HG03460 (cell line): ENCODE data around the gene BTRC.

ENCODE experiments used
- ATAC-seq: cut with Tn5 transposase; IDR thresholded peaks from one replicate; pipeline ENCODE4 v1.9.1; 2021; ENCODE audit not compliant: unreplicated experiment

Gene BTRC

GRCh38 chr10:101441541-101442455, 87.8 kb downstream of the BTRC start:
- ATAC-seq, result no peak

DNA sequence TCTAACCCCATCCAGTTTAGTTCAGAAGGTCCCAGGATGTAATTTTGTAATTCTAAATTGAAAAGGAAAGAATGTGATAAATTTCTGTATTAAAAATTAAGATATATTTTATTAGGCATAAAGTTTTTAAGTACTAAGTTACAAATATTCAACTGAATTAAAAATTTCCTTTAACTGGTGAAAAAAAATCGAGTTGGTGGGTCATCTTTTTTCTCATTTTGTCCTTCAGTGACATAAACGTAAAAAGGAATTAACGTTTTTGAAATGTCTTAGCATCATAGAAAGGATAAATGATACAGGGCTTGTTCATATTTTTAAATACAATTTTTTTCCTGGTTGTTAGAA, 88.5 kb downstream of the BTRC start:
- no peak for ATAC-seq

DNA sequence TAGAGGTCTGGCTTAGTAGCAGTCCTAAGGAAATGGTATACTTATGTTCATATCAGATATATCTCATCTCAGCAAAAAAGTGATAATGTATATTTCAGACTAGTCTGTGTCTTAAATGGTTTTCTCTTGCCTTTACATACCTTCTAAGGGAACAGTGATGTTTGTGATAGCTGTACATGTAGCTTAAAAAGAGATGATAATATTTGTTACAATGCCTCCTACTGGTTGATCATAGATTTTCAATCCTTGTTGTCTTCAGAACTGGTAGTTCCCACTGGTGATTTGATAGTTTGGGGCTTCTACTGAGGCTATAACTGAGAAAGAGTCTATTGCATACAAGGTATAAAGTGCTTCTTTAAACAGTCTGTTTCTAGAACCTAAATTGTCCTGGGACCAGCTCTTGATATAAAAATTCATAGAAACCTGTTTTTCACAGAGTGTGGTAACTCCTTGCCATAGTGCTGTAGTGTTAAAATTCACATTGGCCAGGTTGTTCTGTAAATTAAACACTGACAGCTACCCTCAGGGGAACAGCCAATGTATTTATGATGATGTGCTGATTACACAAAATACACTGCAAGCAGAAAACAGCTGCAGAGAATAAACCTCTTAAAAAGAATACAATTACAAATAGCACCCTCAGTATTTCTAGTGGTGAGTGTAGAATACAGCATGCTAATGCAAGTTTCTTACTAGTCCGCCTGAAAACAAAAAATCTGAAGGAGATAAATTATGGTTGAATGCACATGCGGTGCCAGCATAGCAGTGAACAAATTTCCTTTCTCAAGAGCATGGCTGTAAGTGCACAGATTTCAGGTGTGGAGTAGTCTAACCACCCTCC, 90.3 kb downstream of the BTRC start:
- ATAC-seq, result no peak

GRCh38 chr10:101446071-101446470, 92.1 kb downstream of the BTRC start:
- ATAC-seq, result no peak

DNA sequence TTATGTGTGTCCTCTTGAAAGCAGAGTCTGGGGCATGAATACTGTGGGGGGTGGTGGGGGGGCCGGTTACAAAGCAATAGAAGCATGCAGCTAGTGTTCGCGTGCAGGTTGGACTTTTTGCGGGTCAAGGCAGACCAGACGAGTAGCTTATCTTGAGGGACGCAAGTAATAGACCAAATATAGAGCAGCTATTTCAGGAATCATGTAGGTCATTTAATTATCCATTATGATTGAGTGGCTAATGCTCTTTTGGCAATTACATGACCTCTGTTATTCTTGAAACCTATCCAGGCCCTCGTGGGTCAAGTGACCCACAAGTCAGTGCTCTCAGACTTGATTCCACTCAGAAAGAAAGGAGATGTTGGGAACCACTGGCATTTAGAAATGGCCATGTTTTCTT, 93.0 kb downstream of the BTRC start:
- no peak for ATAC-seq

GRCh38 chr10:101447477-101447876, 93.5 kb downstream of the BTRC start:
- ATAC-seq, result no peak

DNA sequence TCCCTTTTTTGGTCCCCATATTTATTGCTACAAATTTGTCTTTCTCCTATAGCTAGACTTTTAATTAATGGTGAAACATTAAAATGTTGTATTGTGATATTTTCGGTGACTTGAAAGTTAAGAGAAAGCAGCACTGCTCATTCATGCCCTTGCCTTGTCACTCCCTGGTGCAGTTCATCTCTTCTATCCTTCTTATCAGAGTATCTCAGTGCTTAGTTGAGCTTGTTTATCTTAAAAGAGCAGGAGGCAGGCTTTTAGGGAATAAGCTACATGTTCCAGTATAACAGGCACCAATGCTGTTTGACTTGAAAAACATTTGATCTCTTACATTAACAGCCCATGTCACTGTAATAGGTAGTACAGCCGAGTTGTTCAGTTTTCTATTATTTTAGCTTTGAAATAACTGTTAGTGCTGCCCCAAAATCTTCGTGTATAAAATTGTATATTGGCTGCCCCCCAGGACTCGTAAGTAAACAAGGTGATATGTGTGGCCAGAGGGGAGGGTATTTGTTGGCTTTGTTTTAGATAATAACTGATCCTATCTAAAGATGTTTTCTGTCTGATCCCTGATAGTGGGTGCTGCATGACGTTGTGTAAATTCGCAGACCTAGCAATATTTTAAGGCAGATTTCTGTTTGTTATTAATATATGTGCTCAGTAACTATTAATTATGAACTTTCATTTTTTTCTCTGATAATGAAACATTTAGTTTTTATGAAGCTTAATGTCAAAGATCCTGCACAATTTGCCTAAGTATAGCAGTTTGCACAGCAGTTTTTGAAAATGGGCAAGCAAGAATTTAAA, 96.5 kb downstream of the BTRC start:
- ATAC-seq, result no peak

- ATAC-seq, result no peak
These were observed 97.3 kb downstream of the BTRC start for GRCh38 chr10:101451261-101451660.

GRCh38 chr10:101451667-101452069, 97.7 kb downstream of the BTRC start:
- ATAC-seq, result no peak

GRCh38 chr10:101452176-101452575, 98.2 kb downstream of the BTRC start:
- no peak for ATAC-seq

DNA sequence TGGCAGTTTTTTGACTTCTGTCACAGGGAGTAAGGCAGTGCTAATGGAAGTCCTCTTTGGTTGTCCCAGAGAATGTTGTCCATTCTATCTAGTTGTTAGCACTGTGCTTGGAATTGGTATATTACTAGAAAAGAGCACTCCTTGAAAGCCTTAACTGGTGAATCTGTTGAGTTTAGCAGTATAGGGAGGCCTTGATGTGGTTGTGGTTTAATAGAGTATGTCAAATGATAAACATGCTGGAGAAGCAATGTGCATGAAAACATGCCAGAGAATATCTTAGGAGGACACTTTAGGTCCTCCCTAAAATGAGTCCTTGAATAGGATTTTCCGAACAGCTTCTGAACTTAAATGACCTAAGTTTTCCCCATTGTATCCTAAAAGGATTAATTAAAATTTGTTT, 98.6 kb downstream of the BTRC start:
- no peak for ATAC-seq

DNA sequence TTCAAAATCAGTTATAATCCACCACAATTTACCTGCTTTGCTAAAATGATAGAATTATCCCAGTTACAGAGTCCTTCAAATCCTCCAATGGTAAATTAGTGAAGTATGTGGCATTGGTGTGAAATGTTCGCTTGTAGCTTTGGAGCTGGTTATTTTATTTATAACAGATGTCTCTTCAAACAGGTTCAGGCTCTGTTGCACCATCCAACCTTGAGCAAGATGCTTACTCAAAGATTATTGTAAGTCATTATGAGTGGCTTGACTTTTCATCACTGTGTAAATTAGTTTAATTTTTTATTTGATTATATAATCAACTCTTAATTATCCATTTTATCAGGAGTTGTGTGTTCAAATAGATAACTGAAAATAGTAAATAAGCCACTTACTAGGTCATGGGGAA, 99.4 kb downstream of the BTRC start:
- ATAC-seq, result no peak

- no peak for ATAC-seq
These were observed 100.1 kb downstream of the BTRC start for GRCh38 chr10:101453791-101454718.

- no peak for ATAC-seq
These were observed 104.9 kb downstream of the BTRC start for GRCh38 chr10:101458869-101459268.

GRCh38 chr10:101464082-101464481, 110.1 kb downstream of the BTRC start:
- no peak for ATAC-seq

- ATAC-seq, result no peak
These were observed 110.6 kb downstream of the BTRC start for GRCh38 chr10:101464599-101464998.

DNA sequence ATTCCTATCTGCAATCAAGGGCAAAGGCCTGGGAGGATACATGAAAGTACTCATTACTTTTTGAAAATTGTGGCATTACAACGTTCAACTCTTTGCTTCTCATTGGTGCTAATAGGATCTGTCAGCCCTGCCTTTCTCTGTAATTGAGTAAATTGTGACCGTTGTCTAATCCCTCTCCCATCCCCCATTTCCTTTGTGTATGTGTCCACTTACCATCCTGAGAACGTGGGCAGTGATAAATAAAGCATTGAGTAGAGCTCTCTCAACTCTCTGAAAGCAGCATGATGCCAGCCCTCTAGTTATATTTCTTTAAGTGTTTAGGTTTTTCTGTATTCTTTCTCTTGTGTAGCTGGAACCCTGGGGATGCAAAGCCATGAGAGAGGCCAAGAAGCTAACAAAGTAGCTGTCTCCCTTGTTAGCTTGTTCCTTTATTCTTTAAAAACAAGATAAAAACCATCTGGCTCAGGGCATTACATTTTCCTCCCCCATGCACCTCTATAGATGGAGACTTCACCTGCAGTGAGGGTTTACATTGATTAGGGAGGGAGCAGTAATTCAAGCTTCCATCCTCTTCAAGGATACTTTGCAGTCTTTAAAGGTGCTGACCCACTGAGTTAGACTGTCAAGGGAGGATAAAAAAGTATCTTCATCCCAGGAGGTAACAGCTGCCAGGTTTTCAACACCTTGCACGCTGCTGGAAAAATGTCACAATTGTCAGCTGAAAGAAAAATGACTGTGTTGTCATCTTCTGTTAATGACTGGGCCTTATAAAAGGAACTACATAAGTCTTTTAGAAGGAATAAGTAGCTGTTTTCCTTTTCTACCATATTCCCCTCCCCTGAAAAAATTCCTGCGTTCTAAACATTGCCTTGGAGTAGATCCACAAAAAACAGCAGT, 112.3 kb downstream of the BTRC start:
- ATAC-seq, result no peak

GRCh38 chr10:101467286-101467770, 113.4 kb downstream of the BTRC start:
- ATAC-seq, result no peak

DNA sequence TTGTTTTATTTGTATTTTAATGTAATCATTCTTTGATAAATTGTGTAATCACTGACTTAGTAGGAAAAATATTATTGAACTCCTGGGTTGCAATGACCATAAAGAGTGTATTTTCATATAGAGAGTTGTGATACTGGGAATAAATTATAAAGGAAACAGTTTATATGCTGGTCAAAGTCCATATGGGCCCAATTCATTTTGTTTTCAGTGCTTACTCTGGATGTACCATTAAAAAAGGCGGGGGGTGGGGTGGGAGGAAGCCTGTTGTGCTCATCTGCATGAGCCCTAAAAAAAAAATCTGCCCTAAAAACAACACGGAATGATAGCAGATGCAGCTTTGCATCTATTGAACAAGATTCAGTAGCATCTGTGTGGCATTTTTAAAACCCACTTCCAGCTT, 114.2 kb downstream of the BTRC start:
- ATAC-seq, result no peak
